Effector CD8-positive, alpha-beta T cell (primary cell): ENCODE results near the gene PPIP5K1.
"Not testable (repeated sequence)": the region's sequence is repeated elsewhere in the genome, so short reads cannot be mapped to it uniquely, and the experiment has no call there.

Source experiments
- DNase-seq: peaks from one replicate; lab custom pipeline; 2025; lab: John Stamatoyannopoulos, UW

Gene PPIP5K1

GRCh38 chr15:43545426-43545825, 44.6 kb downstream of the PPIP5K1 start:
- no peak for DNase-seq

- no peak for DNase-seq
These were observed 45.7 kb downstream of the PPIP5K1 start for GRCh38 chr15:43544266-43544665.

- DNase-seq, result no peak
These were observed 48.2 kb downstream of the PPIP5K1 start for GRCh38 chr15:43541785-43542184.

- no peak for DNase-seq
These were observed 51.9 kb downstream of the PPIP5K1 start for GRCh38 chr15:43538091-43538490.

- DNase-seq, result no peak
These were observed 55.1 kb downstream of the PPIP5K1 start for GRCh38 chr15:43534897-43535296.

GRCh38 chr15:43532826-43533225, 57.2 kb downstream of the PPIP5K1 start:
- DNase-seq, result not testable (repeated sequence)

- no peak for DNase-seq
These were observed 58.9 kb downstream of the PPIP5K1 start for GRCh38 chr15:43531018-43531670.

- DNase-seq, result no peak
These were observed 60.2 kb downstream of the PPIP5K1 start for GRCh38 chr15:43529587-43530345.

- DNase-seq, result no peak
These were observed 60.9 kb downstream of the PPIP5K1 start for GRCh38 chr15:43529141-43529540.

- DNase-seq, result no peak
These were observed 61.4 kb downstream of the PPIP5K1 start for GRCh38 chr15:43528542-43529007.

- DNase-seq, result no peak
These were observed 62.0 kb downstream of the PPIP5K1 start for GRCh38 chr15:43527802-43528541.

GRCh38 chr15:43527016-43527801, 62.8 kb downstream of the PPIP5K1 start:
- DNase-seq, result no peak

GRCh38 chr15:43526261-43526930, 63.6 kb downstream of the PPIP5K1 start:
- DNase-seq, result no peak

GRCh38 chr15:43525131-43525530, 64.9 kb downstream of the PPIP5K1 start:
- DNase-seq, result no peak

GRCh38 chr15:43524254-43524845, 65.7 kb downstream of the PPIP5K1 start:
- no peak for DNase-seq

- DNase-seq, result no peak
These were observed 66.4 kb downstream of the PPIP5K1 start for GRCh38 chr15:43523646-43524045.

- DNase-seq, result no peak
These were observed 67.8 kb downstream of the PPIP5K1 start for GRCh38 chr15:43522247-43522646.

- DNase-seq, result no peak
These were observed 68.6 kb downstream of the PPIP5K1 start for GRCh38 chr15:43521419-43521818.

- DNase-seq, result no peak
These were observed 69.9 kb downstream of the PPIP5K1 start for GRCh38 chr15:43520138-43520537.

- DNase-seq, result no peak
These were observed 70.8 kb downstream of the PPIP5K1 start for GRCh38 chr15:43519196-43519595.

GRCh38 chr15:43518197-43518761, 71.7 kb downstream of the PPIP5K1 start:
- no peak for DNase-seq
